BJ (cell line): ENCODE results near the gene ARID3A. TPM values are rescaled to one million over a fixed set of nuclear protein-coding genes. Genes with fewer than 3 reads are reported as not detected.

Source experiments
- CTCF ChIA-PET: fragments of 350-600 bp; formaldehyde crosslinking; extraction: SDS; loops from one replicate; lab custom pipeline; 2021; ENCODE audit warnings: antibody characterized with exemption, inconsistent platforms; lab: Yijun Ruan, JAX
- POLR2A ChIA-PET: fragments of 300-600 bp; sonication (Branson Sonifier 250); formaldehyde crosslinking; extraction: SDS; loops from one replicate; lab custom pipeline; 2021; ENCODE audit warnings: antibody characterized with exemption; lab: Charles Lee
- DNase-seq: peaks from one replicate; pipeline ENCODE4 v3.0.0-alpha.2; 2011; ENCODE audit warnings: low read depth
- H3K27me3 ChIP-seq: 2 replicates; pipeline ENCODE4 v1.6.0; 2011; ENCODE audit warnings: low read length; ENCODE audit not compliant: control insufficient read depth, insufficient read depth
- H3K36me3 ChIP-seq: 2 replicates; pipeline ENCODE4 v1.5.1; 2011; ENCODE audit warnings: low read length; ENCODE audit not compliant: control insufficient read depth, insufficient read depth
- H3K4me3 ChIP-seq: 2 replicates; pipeline ENCODE4 v1.5.1; 2011; ENCODE audit warnings: low read depth, mild to moderate bottlenecking, control low read depth, low read length
- CTCF ChIP-seq: IDR thresholded peaks from 2 replicates; pipeline ENCODE4 v1.5.1; 2011; ENCODE audit warnings: low read depth, mild to moderate bottlenecking, control low read depth, inconsistent platforms, low read length, moderate library complexity; ENCODE audit not compliant: insufficient read depth
- polyA plus RNA-seq: library from polyadenylated mRNA; depleted of rRNA; stranded (reverse); fragments of >200 nt; gene quantifications from 2 replicates; pipeline ENCODE4 v1.2.3, GENCODE V29; 2011

The ARID3A gene
- polyA plus RNA-seq, 1 experiment = 17.4 TPM

GRCh38 chr19:974564-975257 lies 48.9 kb downstream of the ARID3A start:
- H3K4me3 ChIP-seq = no peak overlapping the region
- ChIA-PET CTCF (no interaction called here), POLR2A (no interaction called here)
- no peak for DNase-seq
- no peak for TF ChIP-seq CTCF
- no peaks in the 10 kb centered on the region for H3K27me3 ChIP-seq
- peaks cover 25% of the 10 kb centered on the region for H3K36me3 ChIP-seq

GRCh38 chr19:976476-976875 lies 50.6 kb downstream of the ARID3A start:
- CTCF ChIA-PET = interaction anchor here (1.0 to 2.6 kb wide), 3 partner anchors 40 to 53 kb away, joined by 3 to 10 read pairs (median 3); no protein-coding TSS in a partner anchor
- no peak for DNase-seq
- no peak for TF ChIP-seq CTCF

DNA sequence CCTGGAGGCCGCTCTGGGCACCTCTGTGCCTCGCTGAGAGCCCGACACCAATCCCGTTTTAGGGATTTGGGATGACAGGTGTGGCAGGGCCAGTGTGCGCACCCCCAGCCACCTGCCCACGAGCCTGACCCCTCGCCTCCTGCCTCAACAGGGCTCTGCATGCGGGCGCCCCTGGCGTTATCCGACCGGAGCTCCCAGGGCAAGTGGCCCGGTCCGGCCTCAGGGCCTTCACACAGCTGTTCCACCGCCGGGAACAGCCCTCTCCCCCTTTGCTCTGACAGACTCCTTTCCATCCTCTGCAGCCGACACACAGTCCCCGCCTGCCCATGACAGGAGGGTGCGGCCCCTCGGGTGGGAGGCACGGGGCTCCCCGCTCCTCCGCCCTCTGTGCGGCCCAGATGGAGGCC lies 51.2 kb downstream of the ARID3A start:
- no peak for TF ChIP-seq CTCF

More at GRCh38 chr19:976476-976875, 50.6 kb downstream of the ARID3A start:
- no peaks in the 10 kb centered on the region for H3K27me3 ChIP-seq
- peaks cover 16% of the 10 kb centered on the region for H3K36me3 ChIP-seq
- no peak overlapping the region for H3K4me3 ChIP-seq
- POLR2A ChIA-PET = no interaction called here

DNA sequence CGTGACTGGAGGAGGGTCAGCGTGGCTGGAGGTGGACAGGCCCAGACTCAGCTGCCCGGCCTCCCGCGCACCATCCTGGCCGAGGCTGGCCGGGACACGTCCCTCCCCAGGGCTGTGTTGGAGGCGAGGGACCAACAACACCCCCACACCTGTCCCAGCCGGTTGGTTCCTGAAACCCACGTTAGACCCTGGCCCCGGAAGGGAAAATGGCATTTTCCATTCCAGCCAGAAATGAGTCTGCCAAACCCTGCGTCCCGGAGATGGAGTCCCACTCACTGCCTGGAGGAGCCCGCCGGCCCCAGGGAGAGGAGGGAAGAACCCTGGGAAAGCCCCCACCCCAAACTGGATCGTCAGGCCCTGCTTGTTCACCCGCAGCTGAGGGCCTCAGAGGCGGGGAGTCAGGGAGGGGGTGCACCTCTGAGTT lies 53.5 kb downstream of the ARID3A start:
- no peak for TF ChIP-seq CTCF
- CTCF ChIA-PET = no interaction called here
- no peak for DNase-seq
- H3K4me3 ChIP-seq = no peak overlapping the region
- H3K27me3 ChIP-seq = no peaks in the 10 kb centered on the region
- peaks cover 6% of the 10 kb centered on the region; the same call in 1 of the 2 replicates for H3K36me3 ChIP-seq
- POLR2A ChIA-PET = no interaction called here

More for the DNA sequence above, 51.2 kb downstream of the ARID3A start:
- DNase-seq = no peak
- H3K27me3 ChIP-seq = no peaks in the 10 kb centered on the region
- peaks cover 16% of the 10 kb centered on the region for H3K36me3 ChIP-seq
- H3K4me3 ChIP-seq = no peak overlapping the region
- ChIA-PET POLR2A (no interaction called here), CTCF (interaction anchor here (1.0 to 2.6 kb wide), 2 partner anchors 43 to 54 kb away, joined by 3 to 10 read pairs; no protein-coding TSS in a partner anchor)

DNA sequence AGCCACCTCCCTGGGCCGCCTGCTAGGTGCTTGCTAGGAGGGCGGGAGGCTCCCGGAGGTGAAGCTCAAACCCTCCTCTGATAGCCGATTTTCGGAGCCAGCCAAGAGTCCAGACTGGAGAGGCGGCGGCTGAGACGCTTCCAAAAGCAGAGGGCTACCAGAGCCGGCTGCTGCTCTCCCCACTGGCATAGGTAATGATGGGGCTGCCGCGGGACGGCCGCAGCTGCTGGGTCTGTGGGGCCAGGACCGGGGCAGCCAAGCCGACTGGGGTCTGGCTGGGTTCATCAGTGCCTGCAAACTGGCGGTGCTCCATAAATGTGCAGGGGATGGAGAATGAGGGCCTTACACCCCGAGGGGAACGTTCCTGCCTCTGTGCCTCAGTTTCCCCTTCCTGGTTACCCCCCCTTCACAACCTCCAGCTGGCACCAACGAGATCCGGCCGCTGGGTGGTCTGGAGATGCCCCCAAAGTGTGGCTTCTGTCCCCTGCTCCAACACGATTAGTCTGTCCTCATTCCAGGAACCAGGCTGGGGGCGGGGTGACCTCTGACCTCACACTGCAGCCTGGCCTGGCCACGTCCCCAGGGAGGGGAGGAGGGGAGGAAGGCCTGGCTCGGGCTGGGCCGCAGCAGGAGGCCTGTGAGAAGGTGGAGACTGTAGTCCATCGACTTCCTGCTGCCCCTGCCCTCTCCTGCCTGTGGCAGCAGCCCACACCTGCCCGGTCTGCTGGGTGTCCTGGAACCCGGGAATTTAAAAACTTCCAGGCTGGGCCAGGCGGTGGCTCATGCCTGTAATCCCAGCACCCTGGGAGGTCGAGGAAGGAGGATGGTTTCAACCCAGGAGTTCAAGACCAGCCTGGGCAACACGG lies 54.5 kb downstream of the ARID3A start:
- ChIA-PET CTCF (interaction anchor here (0.6 to 7.8 kb wide), 5 partner anchors 13 to 258 kb away, joined by 3 to 102 read pairs (median 3); no protein-coding TSS in a partner anchor), POLR2A (no interaction called here)
- Histone ChIP-seq H3K36me3 (peaks cover 3% of the 10 kb centered on the region; the same call in 1 of the 2 replicates), H3K27me3 (no peaks in the 10 kb centered on the region), H3K4me3 (no peak overlapping the region)
- TF ChIP-seq CTCF = no peak
- no peak for DNase-seq
